ENCODE measurements around the gene KREMEN1.

- TF ChIP-seq CTCF (conservative IDR thresholded peaks at IDR 0.05 in 1 of 2, IDR thresholded peaks at IDR 0.05 in 1 of 2; ENCODE audit: extremely low read depth in 1 of 2, insufficient read depth in 1 of 2, low read depth in 1 of 2, low read length in 2 of 2) (no peak), EZH2 (IDR thresholded peaks at IDR 0.05; ENCODE audit: borderline replicate concordance, low read length) (no peak)
Observed at GRCh38 chr22:29124777-29125442, 52.1 kb downstream of the KREMEN1 start.

Measured in mammary epithelial cell (primary cell).